Breast epithelium (tissue), 3 donors: ENCODE data around the gene MRPL16.
"Not testable (repeated sequence)": the region's sequence is repeated elsewhere in the genome, so short reads cannot be mapped to it uniquely, and the experiment has no call there.

Experiments
- CTCF ChIP-seq, 3 donors: fragments of 450-650 bp; IDR thresholded peaks; one replicate each; pipeline ENCODE4 v1.5.1; 2016 to 2017; ENCODE audit warnings: antibody characterized with exemption in 3 of 3, mild to moderate bottlenecking in 3 of 3, moderate library complexity in 3 of 3
- POLR2A ChIP-seq: fragments of 450-650 bp; IDR thresholded peaks from one replicate; pipeline ENCODE4 v1.6.1; 2016; ENCODE audit warnings: antibody characterized with exemption, mild to moderate bottlenecking, moderate library complexity
- POLR2AphosphoS5 ChIP-seq, 3 donors: sonication (generic); formaldehyde crosslinking; IDR thresholded peaks; one replicate each; pipeline ENCODE4 v1.6.1; 2017; ENCODE audit warnings: antibody characterized with exemption in 3 of 3

GRCh38 chr11:59849551-59849950 is 39.0 kb upstream of the MRPL16 start:
- TF ChIP-seq CTCF (IDR thresholded peaks at IDR 0.05); POLR2A; POLR2AphosphoS5 (IDR thresholded peaks at IDR 0.05): not testable (repeated sequence)
